Tibial artery (tissue), 4 donors: ENCODE data around the gene RIMBP2.

ENCODE experiments used
- DNase-seq, 2 donors: peaks; one replicate each; pipeline ENCODE4 v3.0.0-alpha.2; 2019
- H3K27ac ChIP-seq, 2 donors: fragments of 200-600 bp; sonication (generic) in 1 of 2; 1 replicate in 1 of 2; 2 replicates in 1 of 2; pipeline ENCODE4 v1.5.1; 2018 to 2019; ENCODE audit warnings: mild to moderate bottlenecking in 1 of 2
- H3K27me3 ChIP-seq, 2 donors: fragments of 200-600 bp; sonication (generic) in 1 of 2; one replicate each; pipeline versions ENCODE4 v1.5.1 to v1.6.0; 2016 to 2019
- H3K36me3 ChIP-seq, 3 donors: fragments of 200-600 bp; sonication (generic) in 2 of 3; one replicate each; pipeline ENCODE4 v1.5.1; 2016 to 2019; ENCODE audit warnings: mild to moderate bottlenecking in 2 of 3
- H3K4me1 ChIP-seq, 4 donors: fragments of 200-600 bp; sonication (generic) in 2 of 4; 1 replicate in 3 of 4; 2 replicates in 1 of 4; pipeline ENCODE4 v1.5.1; 2016 to 2019
- H3K4me3 ChIP-seq, 2 donors: fragments of 200-600 bp; sonication (generic) in 1 of 2; 1 replicate in 1 of 2; 2 replicates in 1 of 2; pipeline ENCODE4 v1.5.1; 2018 to 2019; ENCODE audit warnings: mild to moderate bottlenecking in 2 of 2
- H3K9me3 ChIP-seq, 3 donors: fragments of 200-600 bp; sonication (generic) in 1 of 3; one replicate each; pipeline ENCODE4 v1.5.1; 2016 to 2019
- intact Hi-C: fragments of 100-400 bp; cut with DNase I; formaldehyde crosslinking; loops from one replicate; pipeline ENCODE4 v1.15.0; 2023; ENCODE audit warnings: low total_unique reads
- TF ChIP-seq, protein P1 (sequence below), 2 experiments: fragments of 200-600 bp in 1 of 2; fragments of 450-650 bp in 1 of 2; IDR thresholded peaks; one replicate each; pipeline ENCODE4 v1.5.1; 2017 to 2019; ENCODE audit warnings: antibody characterized with exemption in 2 of 2, mild to moderate bottlenecking in 1 of 2, moderate library complexity in 1 of 2

The RIMBP2 gene

DNA sequence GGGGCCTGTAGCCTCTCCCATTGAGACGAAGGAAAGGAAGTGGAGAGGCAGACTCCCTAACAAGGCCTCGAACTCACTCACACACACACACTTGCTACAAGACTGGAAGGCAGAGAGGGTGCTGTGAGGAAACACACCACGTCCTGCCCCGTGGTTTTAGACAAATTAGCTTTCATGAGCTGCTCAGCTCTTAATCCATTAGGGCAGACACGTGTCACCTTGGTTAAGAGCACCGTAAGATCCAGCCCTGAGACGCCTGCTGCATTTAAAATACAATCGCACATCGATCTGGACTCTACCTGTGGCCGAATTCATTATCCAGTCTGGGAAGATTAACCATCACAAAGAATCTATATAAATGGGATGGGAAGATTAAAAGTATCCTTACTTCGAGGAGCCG lies 72.0 kb downstream of the RIMBP2 start:
- intact Hi-C loops: no loop called here
- H3K4me1 ChIP-seq: no peaks in the 10 kb centered on the region
- no peak for DNase-seq

DNA sequence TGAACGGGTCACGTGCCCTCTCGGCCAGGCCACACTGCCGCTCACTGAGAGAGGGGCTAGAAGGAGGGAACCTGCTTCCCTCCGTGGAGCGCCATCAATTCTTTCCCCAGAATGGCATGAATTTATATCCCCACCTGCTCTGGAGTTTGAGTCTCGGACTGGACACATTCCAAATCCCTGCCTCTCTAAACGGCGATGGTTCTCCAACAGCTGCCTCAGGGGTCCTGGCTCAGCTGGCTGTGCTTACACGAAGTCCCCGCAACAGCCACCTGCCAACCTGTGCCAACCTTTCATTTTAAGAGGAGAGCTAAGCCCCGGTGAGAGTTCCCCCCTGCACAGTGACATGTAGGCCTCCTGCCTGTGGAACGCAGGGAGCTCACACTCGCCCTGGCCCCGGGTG lies 73.2 kb downstream of the RIMBP2 start:
- no peak for DNase-seq
- intact Hi-C loops: no loop called here
- no peak overlapping the region for H3K27ac ChIP-seq
- no peaks in the 10 kb centered on the region for H3K36me3 ChIP-seq
- peaks cover 0 to 11% (median 0%) of the 10 kb centered on the region in 3 donors for H3K9me3 ChIP-seq
- TF ChIP-seq, protein P1, sequence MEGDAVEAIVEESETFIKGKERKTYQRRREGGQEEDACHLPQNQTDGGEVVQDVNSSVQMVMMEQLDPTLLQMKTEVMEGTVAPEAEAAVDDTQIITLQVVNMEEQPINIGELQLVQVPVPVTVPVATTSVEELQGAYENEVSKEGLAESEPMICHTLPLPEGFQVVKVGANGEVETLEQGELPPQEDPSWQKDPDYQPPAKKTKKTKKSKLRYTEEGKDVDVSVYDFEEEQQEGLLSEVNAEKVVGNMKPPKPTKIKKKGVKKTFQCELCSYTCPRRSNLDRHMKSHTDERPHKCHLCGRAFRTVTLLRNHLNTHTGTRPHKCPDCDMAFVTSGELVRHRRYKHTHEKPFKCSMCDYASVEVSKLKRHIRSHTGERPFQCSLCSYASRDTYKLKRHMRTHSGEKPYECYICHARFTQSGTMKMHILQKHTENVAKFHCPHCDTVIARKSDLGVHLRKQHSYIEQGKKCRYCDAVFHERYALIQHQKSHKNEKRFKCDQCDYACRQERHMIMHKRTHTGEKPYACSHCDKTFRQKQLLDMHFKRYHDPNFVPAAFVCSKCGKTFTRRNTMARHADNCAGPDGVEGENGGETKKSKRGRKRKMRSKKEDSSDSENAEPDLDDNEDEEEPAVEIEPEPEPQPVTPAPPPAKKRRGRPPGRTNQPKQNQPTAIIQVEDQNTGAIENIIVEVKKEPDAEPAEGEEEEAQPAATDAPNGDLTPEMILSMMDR (IDR thresholded peaks at IDR 0.05): no peak
- no peaks in the 10 kb centered on the region for H3K27me3 ChIP-seq
- no peaks in the 10 kb centered on the region for H3K4me1 ChIP-seq
- no peak overlapping the region for H3K4me3 ChIP-seq

More for the DNA sequence above, 72.0 kb downstream of the RIMBP2 start:
- H3K27ac ChIP-seq: no peak overlapping the region
- TF ChIP-seq, protein P1 (IDR thresholded peaks at IDR 0.05): no peak
- H3K27me3 ChIP-seq: no peaks in the 10 kb centered on the region
- no peak overlapping the region for H3K4me3 ChIP-seq
- no peaks in the 10 kb centered on the region for H3K36me3 ChIP-seq
- H3K9me3 ChIP-seq: peaks cover 0 to 13% (median 0%) of the 10 kb centered on the region in 3 donors

DNA sequence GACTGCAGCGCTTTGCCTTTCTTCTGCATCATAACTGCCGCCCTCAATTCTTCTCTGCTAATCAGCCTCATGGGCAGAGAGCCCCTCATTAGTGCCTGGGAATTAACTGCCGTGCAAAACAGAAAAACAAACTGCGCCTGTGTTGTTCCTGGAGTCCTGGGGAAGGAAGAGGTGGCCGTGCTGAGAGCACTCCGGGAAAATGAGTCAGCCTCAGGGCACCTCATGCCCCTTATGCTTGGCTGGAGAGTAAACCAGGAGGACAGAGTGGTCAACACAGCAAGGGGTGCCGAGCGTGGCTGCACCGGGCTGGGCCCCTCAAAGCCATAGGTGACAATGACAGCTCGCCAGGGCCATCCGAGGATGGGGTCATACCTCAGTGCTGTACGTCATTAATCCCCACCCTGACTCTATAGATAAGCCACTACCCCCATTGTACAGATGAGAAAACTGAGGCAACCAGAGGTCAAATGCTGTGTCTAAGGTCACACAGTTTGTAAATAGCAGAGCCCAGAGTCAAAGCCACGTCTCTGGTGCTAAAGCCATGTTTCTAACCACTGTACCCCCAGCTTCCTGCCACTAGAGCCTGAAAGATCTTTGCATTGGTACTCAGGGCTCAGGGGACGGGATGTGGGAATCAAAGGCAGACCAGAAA lies 74.4 kb downstream of the RIMBP2 start:
- Histone ChIP-seq H3K27ac (no peak overlapping the region), H3K4me1 (no peaks in the 10 kb centered on the region), H3K36me3 (no peaks in the 10 kb centered on the region), H3K27me3 (no peaks in the 10 kb centered on the region), H3K4me3 (no peak overlapping the region), H3K9me3 (peaks cover 0 to 11% (median 0%) of the 10 kb centered on the region in 3 donors)
- TF ChIP-seq, protein P1 (IDR thresholded peaks at IDR 0.05): no peak
- DNase-seq: no peak
- intact Hi-C loops: no loop called here

DNA sequence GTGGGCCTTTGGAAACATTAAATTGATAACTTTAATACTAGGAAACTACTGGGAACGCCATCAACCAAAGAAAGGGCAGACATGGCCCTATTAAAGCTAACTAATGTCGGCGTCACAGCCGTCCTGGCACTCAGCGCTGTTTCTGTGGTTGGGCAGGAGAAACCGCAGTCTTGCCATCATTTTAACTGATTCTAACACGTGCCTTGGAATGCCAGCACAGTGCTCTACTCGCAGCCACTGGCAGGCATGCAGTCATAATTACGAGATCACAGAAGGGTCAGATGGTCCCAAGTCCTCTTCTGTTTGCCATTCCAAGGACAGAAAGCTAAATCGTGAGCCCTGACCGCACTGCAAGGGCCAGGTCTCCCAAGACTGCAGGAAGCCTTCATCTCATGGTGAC lies 75.2 kb downstream of the RIMBP2 start:
- Histone ChIP-seq H3K27ac (no peak overlapping the region), H3K4me3 (no peak overlapping the region), H3K4me1 (no peaks in the 10 kb centered on the region), H3K36me3 (no peaks in the 10 kb centered on the region), H3K9me3 (peaks cover 0 to 11% (median 0%) of the 10 kb centered on the region in 3 donors), H3K27me3 (no peaks in the 10 kb centered on the region)
- TF ChIP-seq, protein P1 (IDR thresholded peaks at IDR 0.05): no peak
- intact Hi-C loops: no loop called here
- no peak for DNase-seq

DNA sequence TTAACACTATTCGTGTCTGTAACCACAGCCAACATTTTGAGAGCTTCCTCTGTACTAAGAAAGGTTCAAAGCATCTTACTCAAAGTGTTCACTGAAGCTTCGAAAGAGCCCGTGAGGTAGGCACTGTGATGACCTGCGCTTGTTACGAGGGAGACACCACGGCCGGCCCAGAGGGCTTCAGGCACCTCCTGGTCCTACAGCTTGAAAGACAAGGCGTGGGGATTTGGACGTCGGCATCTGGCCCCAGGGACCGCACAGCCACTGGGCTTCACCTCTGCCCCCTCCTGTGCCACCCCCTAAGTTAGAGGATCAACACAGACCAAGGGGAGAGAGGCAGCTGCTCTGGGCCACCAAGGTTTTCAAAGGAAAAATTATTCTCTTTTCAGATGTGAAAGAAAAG lies 75.6 kb downstream of the RIMBP2 start:
- DNase-seq: no peak
- Histone ChIP-seq H3K9me3 (peaks cover 0 to 11% (median 0%) of the 10 kb centered on the region in 3 donors), H3K27ac (no peak overlapping the region), H3K4me3 (no peak overlapping the region), H3K36me3 (no peaks in the 10 kb centered on the region), H3K4me1 (no peaks in the 10 kb centered on the region), H3K27me3 (no peaks in the 10 kb centered on the region)
- TF ChIP-seq, protein P1 (IDR thresholded peaks at IDR 0.05): no peak
- intact Hi-C loops: no loop called here
